Pulmonary artery endothelial cell (primary cell): ENCODE results near the gene SNX19. TPM values are rescaled to one million over a fixed set of nuclear protein-coding genes. Genes with fewer than 3 reads are reported as not detected.

Experiments
- DNase-seq: peaks from one replicate; pipeline ENCODE4 v3.0.0-alpha.2; 2011; ENCODE audit warnings: low read depth, low spot score
- total RNA-seq: library from RNA; depleted of rRNA; stranded (reverse); fragments of >200 nt; gene quantifications from 2 replicates; pipeline ENCODE4 v1.2.3, GENCODE V29; 2014

SNX19 gene
- total RNA-seq, 1 donor from 2014 or later: 31.7 TPM

DNA sequence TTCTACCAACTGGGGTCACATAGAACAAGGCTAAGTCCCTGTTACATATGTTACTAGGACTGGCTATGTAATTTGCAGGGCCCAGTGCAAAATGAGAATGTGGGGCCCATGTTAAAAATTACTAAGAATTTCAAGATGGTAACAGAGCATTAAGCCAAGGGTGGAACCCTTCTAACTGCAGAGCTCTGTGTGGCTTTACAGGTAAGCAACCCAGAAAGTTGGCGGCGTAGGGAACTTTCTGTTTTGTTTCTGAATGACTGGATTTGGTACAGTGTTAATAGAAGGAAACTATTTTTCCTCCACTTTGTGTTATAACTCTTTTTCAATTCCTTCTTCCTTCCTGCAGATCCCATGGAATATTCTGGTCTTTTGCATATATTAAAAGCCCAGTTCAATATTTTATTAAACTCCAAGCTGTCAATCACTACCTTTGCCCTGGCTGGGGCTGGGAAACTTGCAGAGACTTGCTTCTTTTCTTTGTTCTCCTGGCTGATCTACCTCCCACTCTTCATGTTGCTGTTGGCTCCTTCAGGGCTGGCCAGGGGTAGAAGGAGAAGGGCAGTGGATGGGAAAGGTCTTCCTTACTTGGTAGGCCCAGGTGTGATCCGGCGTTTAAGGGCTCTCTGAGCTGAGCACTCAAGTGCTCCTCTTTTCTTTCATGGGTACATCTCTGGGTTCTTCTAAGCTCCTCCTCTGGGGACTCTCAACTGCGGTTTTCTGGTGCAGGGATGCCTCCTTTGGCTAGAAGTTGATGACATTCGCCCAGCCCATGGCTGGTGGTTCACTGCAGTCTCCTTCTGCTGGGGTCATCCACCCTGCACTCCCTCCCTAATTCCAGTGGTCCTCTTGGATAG is 67.7 kb downstream of the SNX19 start:
- DNase-seq: no peak

DNA sequence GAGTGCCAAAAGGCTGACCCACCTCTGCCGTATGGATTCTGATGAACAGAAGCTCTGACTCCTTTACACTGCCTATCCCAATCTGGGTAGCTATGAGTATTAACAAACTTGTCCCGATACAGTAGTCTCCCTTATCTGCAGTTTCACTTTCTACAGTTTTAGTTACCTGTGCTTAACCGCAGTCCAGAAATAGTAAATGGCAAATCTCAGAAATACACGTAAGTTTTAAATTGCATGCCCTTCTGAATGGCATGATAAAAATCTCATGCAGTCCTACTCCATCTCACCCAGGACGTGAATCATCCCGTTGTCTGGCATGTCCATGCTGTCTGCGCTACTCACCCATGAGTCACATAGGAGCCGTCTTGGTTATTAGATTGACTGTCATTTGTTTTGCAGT is 68.8 kb downstream of the SNX19 start:
- DNase-seq: no peak

DNA sequence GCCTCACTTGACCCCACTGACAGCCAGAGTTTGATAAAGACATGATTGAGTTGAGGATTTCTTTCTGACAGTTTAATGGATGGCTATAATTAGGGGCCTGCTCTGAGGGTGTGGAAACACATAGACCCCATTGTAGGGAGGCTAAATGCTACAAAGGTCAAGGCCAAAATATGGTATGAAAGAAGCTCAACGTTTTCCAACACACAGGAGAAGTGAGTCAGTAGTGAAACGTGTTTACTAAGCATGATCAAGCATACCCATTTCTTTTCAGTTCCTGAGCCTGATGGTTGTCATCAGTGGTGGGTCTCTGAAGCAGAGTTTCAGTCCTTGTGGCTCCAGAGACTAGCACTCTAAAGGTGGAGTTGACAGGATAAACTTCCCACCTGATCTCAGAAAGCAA is 69.7 kb downstream of the SNX19 start:
- no peak for DNase-seq

DNA sequence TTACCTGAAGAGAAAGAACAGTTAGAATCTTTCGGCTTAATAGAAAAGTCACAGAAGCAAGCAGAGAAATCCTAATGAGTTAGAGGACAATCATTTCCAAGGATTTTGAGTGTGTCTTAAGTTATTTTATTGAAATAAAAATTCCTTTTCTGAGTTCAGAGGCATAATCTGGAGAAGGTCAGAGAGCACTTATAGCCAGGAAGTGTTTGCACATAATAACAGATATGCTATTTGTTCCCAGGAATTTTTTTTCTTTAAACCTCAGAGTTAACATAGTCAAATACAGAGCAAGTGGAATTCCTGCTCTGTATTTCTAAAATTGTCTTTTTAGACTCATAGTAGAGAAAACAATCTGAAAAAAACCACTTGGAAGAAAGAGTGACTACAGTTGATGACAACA is 74.3 kb downstream of the SNX19 start:
- DNase-seq: no peak

DNA sequence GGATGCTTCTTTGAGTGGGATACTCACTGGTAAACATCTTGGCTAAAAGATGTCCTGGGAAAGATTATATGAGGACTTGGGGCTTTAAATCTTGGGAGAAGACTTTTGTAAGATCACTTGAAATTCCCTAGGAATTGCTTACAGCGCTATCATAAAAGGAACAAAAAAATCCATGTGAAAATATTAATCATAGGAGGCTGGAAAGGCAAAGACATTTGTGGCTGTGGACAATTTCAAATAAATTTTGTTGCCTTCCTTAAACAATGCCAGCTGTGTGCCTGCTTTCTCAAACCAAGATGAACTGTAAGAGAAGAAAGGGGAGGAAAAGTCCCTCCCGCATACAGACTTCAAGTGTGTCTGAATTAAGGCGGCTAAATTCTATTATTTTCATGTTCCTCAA is 75.6 kb downstream of the SNX19 start:
- no peak for DNase-seq

DNA sequence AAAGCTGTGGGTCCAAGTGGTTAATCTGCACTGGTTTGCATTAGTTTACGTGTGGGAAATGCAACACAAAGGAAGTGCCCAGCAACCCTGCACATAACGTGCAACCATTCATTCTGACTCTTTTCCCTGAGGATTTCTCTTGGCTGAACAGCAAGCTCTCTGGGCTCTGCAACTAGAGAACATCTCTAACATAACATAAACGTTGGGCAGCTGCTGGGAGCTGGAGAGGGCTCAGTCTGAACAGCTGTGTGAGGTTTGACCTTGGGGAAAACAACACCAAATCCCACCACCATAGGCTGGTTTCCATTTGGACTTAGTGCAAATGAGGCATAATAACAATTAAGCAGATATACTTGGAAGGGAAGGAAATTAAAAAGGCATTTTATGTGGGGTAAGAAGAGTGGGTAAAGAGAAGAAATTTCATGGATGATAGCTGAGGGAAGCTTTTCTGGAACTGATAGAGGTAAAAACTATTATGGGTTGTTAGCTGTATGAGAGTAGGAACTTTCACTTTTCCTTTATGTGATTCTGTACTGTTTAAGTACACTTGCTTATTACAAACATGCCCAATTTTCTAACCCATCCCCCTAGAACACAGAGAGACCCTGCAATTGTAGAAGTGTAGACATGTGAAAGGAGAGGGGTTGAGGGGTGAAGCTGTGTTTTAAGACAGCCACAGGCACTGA is 76.2 kb downstream of the SNX19 start:
- DNase-seq: no peak

DNA sequence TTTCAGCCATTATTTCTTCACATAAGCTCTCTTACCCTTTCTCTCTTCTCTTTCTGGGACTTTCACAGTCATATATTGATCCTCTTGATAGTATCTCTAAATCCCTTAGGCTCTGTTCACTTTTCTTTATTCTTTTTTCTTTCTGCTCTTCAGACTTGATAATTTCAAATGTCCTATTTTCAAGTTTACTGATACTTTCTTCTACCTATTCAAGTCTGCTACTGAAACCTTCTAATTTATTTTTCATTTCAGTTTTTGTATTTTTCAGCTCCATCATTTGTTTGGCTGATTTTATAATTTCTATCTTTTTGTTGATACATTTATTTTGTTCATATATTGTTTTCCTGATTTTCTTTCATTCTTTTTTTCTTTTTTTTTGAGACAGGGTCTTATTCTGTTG is 79.1 kb downstream of the SNX19 start:
- no peak for DNase-seq

DNA sequence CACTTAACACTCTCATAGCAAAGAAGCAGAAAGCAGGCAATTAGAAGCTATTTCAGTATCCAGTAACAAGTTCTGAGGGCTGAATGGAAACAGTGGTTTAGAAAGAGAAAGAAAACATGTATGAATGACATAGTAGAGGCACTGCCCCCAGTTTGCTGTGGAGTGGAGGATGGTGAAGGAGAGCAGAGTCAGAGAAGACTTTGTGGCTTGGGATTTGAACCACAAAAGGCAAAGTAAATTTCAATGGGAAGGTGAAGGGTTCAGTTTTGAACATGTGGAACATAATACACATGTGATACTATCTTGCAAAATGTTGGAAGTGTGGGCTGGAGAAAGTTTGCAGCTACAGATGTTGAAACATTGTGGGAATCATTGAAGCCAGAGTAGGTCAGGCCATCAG is 81.4 kb downstream of the SNX19 start:
- DNase-seq: no peak

DNA sequence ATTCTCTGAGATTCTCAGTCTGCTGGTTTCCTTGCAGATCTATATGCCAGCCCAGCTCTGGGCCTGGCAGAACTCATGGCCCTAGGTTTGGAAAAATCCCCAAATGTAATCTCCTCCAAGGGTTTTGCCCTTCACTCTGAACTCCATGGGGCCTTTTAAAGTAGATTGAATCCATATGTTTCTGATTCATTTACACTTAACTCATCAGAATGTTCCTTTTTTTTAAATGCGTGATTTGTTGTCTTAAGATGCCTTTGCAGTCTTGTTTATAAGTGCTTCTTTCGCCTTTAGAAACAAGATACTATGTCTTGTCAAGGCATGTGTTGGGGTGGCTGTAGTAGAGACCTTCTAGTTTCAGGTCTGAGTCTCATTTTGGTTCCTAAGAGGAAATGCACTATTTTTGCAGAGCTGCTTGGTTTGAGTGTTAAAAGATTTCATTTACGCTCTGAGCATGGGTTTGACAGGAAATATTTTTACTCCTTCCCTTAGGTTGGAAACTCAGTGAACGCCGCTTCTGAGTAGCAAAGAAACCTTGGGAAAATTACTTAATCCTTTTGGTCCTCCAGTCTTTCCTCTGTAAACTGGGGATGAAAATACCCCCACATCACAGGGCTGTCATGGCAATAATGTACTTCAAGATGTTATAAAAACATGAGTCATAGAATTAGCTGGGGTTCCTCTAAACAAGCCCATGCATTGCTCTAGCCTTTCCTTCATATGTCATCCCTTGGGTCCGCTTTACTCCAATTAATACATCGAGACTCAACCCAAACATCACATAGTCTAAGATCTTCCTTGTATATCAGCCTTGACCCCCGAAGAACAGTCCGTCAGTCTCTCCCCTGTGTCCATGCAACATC is 83.5 kb downstream of the SNX19 start:
- no peak for DNase-seq

DNA sequence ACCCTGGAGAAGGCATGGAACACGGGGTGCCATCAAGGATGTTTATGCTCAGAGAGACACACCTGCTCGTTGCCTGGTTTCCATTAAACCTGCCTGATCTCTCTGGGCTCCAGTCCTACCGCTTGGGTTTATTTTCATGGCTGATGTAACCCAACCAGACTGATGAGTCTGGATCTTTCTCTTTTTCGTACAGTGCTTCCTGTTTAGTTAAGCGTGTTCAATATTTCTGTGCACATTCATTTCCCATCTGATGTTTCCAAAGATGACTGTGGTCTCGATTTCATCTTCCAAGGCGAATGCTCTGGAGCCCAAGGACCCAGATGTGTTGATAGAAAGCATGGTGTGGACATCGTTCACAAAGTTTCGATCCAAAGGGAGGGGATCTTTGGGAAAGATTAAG is 84.3 kb downstream of the SNX19 start:
- no peak for DNase-seq

DNA sequence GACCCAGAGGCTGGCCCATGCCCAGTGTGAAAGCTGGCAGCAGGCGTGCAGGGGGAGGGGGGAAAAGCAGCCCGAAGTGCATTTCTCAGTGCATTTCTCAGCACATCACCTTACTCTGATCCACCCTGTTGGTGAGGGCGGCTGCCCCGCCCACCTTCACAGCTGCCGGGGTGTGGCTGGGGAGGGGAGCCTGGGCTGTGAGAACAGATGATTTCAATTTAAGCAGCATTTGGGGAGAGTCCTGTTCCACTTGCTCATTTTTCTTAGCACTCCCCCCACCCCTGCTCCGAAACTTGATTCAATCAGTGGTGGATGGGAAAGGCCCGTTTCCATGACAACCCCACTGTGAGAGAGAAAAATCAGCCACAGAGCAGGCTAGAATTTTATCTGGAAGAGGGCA is 84.8 kb downstream of the SNX19 start:
- no peak for DNase-seq

DNA sequence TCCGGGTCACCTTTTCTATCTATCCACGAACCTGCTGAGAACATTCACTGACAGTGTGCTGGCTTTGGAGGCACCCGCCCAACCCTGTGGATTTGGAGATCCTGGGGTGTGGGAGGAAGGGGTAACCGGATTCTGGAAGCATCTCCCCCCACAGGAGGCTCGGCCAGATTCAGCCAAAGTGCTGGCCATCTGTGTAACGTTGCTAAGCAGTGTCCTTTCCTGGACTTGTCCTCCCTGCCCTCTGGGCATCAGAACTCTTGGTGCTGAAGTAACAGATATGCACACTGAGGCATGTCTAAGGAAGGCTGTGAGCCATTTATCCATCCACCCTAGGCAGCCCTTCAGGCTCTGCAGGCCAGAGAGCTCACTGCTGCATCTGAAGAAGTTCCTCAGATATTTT is 85.7 kb downstream of the SNX19 start:
- no peak for DNase-seq

DNA sequence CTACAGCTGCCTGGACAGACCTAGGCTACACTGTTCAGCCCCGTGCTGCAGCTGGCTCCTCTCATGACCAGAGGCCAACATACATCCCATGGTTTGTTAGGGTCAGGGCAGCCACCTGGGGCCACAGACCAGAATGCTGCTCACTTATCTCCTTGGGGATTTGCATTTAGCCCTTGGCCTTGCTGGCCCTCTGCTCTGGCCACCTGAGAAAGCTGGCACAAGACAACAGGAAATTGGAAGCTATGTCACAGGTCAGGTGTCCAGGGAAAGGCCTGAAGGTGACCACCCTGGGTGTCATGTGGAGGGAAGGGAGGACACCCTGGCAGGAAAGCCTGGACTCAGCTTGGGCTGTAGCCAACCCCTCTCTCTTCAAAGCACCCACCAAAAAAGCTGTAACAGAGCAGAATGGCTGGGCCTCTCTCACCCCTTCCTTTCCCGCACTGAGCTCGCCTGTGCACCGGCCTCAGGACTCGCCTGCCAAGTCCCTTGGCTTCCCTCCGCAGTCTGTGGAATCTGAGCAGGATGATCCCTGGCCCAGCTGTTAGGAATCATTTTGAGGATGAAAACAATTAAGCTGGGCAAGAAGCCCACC is 86.3 kb downstream of the SNX19 start:
- no peak for DNase-seq

DNA sequence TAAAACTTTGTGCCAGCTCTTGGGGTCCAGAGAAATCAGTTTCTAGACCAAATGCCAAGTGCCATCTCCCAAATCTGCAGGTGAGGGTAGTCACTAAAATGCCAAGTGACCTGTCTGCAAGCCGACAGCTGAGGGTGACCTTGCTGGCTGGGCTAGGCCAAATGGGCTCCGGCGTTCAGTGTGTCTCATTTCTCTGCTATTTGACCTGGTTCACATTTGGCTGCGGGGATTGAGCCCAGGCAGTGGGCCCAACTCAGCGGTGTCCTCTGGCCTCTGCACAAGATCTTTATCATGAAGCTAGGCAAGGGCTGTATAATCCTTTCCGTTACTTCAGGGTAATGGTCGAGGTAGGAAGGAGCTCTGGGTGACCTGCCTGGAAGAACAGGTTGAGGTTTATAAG is 87.5 kb downstream of the SNX19 start:
- DNase-seq: no peak

DNA sequence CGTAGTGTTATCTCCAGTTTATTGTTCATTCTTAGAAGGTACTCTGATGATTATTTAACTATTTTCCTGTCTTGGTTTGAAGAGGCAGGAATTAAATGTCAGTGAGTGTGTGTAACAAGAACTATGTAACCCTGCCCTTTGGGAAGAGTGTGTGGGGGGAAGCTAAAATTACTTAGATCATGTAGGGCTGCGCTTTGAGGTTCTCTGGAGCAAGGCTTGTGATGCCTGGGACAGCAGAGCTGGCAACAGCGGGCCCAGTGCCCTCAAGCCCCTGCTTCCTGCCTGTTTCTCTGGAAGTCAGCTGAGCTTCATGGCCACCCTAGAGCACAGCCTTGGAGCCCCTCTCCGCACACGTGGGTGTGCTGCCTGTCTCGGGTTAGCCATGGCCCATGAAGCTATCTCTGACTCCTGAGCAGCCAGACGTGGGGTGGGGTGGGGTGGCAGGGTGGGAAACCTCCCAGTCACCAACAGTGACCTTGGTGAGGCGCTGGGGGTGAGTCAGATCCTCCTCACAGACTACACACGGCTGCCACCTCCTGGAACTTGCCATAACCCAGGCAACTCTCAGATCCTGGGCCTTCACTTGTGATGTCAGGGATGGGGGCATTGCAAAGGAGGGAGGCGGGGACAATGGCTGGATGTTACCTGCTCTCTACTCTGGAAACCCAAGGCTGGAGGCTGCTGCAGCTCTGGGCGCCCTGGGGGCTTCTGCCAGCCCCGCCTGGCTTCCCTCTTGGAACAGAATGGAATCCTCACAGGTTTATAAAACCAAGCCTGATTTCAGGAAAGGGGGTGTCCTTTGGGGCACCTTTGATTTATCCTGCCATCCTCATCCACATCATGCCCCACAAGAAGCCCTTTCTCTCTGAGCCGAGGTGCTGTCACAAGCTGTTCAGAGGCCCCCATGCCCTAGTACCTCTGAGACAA is 88.6 kb downstream of the SNX19 start:
- peak; percentile 7 for DNase-seq

DNA sequence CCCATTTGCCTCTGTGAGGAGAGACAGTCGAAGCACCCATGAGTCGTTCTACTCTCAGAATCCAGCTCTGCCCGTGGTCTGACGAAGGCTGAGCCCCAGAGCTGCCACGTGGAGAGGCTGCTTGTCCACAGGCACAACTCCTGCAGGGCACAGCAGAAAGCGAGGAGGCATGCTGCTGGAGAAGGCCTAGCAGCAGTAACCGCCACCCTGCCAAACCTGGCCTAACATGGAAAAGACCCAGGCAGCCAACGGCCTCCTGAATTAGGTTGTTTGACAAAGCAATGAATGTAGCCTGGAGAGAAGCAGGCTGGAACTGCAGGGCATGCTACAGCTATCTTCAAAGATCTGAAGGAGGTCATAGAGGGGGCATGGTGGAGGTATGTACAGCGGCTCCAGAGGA is 89.7 kb downstream of the SNX19 start:
- DNase-seq: no peak

DNA sequence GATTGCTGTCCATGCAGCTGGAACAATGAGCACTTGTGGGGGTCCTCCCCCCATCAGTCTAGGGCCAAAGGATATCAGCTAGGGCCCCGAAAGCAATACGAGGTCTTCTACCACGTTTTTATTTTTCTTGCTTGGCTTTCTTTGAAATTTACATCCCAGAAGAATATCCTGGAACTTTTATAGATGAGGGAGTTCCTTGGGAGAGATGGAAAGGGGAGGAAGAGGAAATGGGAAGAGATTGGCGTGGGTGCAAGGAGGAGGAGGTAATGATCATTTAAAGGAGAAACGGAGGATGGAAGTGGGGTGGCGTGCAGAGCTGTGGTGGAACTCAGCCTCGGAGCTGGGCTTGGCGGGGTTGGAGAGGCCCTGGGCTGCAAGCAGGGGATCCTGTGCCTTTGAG is 90.3 kb downstream of the SNX19 start:
- DNase-seq: no peak

DNA sequence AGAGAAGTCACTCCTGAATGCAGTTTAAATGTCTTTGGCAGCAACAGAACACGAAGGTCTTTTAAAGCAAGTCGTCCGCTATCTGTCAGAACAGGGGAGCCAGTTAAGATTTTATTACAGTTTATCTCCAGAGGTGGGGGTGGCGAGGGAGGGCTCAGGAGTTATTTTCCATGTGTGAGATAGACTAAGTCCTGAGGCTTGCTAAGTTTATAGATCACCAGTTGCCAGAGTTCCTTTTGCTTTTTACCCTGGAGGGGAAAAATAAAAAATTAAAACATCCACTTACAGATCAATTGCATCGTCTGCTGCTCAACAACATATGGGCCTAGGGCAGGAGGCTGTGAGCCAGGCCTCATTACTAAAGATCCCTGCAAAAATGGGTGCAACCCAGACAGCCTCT is 90.7 kb downstream of the SNX19 start:
- DNase-seq: no peak
